Suprapubic skin (tissue), 4 donors: ENCODE data around the gene BAZ2B. TPM values are rescaled to one million over a fixed set of nuclear protein-coding genes. Genes with fewer than 3 reads are reported as not detected.
"Not testable (repeated sequence)": the region's sequence is repeated elsewhere in the genome, so short reads cannot be mapped to it uniquely, and the experiment has no call there.

Experiments
- DNase-seq, 2 donors: peaks; one replicate each; pipeline ENCODE4 v3.0.0-alpha.2; 2019; ENCODE audit warnings: low spot score in 2 of 2
- H3K27ac ChIP-seq: fragments of 200-600 bp; sonication (generic); one replicate; pipeline ENCODE4 v1.5.1; 2019
- H3K27me3 ChIP-seq: fragments of 200-600 bp; sonication (generic); one replicate; pipeline ENCODE4 v1.5.1; 2019
- H3K36me3 ChIP-seq: fragments of 200-600 bp; sonication (generic); one replicate; pipeline ENCODE4 v1.5.1; 2019
- H3K4me1 ChIP-seq: fragments of 200-600 bp; sonication (generic); one replicate; pipeline ENCODE4 v1.5.1; 2019
- H3K4me3 ChIP-seq: fragments of 200-600 bp; sonication (generic); one replicate; pipeline ENCODE4 v1.5.1; 2019; ENCODE audit warnings: mild to moderate bottlenecking
- H3K9me3 ChIP-seq: fragments of 200-600 bp; sonication (generic); one replicate; pipeline ENCODE4 v1.5.1; 2019
- CTCF ChIP-seq, 2 donors: fragments of 200-600 bp in 1 of 2; fragments of 450-650 bp in 1 of 2; sonication (generic) in 1 of 2; IDR thresholded peaks; one replicate each; pipeline ENCODE4 v1.5.1; 2016 to 2019; ENCODE audit warnings: antibody characterized with exemption in 2 of 2, mild to moderate bottlenecking in 1 of 2, moderate library complexity in 1 of 2
- EP300 ChIP-seq: sonication (generic); formaldehyde crosslinking; IDR thresholded peaks from one replicate; pipeline ENCODE4 v1.6.1; 2017; ENCODE audit warnings: antibody characterized with exemption
- POLR2A ChIP-seq, 2 donors: fragments of 450-650 bp; IDR thresholded peaks; one replicate each; pipeline ENCODE4 v1.6.1; 2017; ENCODE audit warnings: antibody characterized with exemption in 2 of 2, mild to moderate bottlenecking in 2 of 2, moderate library complexity in 2 of 2
- POLR2AphosphoS5 ChIP-seq, 3 donors: sonication (generic); formaldehyde crosslinking; IDR thresholded peaks; one replicate each; pipeline ENCODE4 v1.6.1; 2017; ENCODE audit warnings: antibody characterized with exemption in 3 of 3
- WGBS: methylation state at CpG from one replicate; pipeline ENCODE4 v1.1.5; 2018; 5-methylcytosine and 5-hydroxymethylcytosine counted together
- total RNA-seq, 4 donors: library from RNA; depleted of rRNA; stranded (reverse); fragments of >200 nt; gene quantifications; one replicate each; pipeline ENCODE4 v1.1.0, GENCODE V29; 2016

Gene BAZ2B
- total RNA-seq, 4 donors from 2014 or later = 61.7 to 185 (median 80.8) TPM

- Histone ChIP-seq H3K9me3 (peaks cover 10% of the 10 kb centered on the region), H3K27me3 (no peaks in the 10 kb centered on the region), H3K36me3 (peaks cover 14% of the 10 kb centered on the region), H3K4me3 (no peak overlapping the region), H3K4me1 (no peaks in the 10 kb centered on the region), H3K27ac (no peak overlapping the region)
- 95% methylated on average over 3 of the region's 3 CpGs for WGBS
- DNase-seq = no peak
- TF ChIP-seq POLR2A (IDR thresholded peaks at IDR 0.05) (no peak), CTCF (IDR thresholded peaks at IDR 0.05) (no peak), POLR2AphosphoS5 (IDR thresholded peaks at IDR 0.05) (no peak), EP300 (no peak)
These were observed 77.5 kb downstream of the BAZ2B start for GRCh38 chr2:159538801-159539200.

GRCh38 chr2:159535261-159535660, 81.1 kb downstream of the BAZ2B start:
- not testable (repeated sequence) for DNase-seq, H3K4me1 ChIP-seq, H3K9me3 ChIP-seq, H3K27ac ChIP-seq, H3K36me3 ChIP-seq, H3K27me3 ChIP-seq, H3K4me3 ChIP-seq
- 96% methylated on average over 4 of the region's 4 CpGs for WGBS

- Histone ChIP-seq H3K36me3 (no peaks in the 10 kb centered on the region), H3K27me3 (no peaks in the 10 kb centered on the region), H3K27ac (no peak overlapping the region), H3K4me1 (no peaks in the 10 kb centered on the region), H3K9me3 (no peaks in the 10 kb centered on the region), H3K4me3 (no peak overlapping the region)
- WGBS = 94% methylated on average over 1 of the region's 1 CpG
- TF ChIP-seq POLR2A (IDR thresholded peaks at IDR 0.05) (no peak), CTCF (IDR thresholded peaks at IDR 0.05) (no peak), POLR2AphosphoS5 (IDR thresholded peaks at IDR 0.05) (no peak), EP300 (no peak)
- no peak for DNase-seq
These were observed 84.9 kb downstream of the BAZ2B start for GRCh38 chr2:159531475-159531874.

- TF ChIP-seq POLR2A (IDR thresholded peaks at IDR 0.05) (no peak), EP300 (no peak), CTCF (IDR thresholded peaks at IDR 0.05) (no peak), POLR2AphosphoS5 (IDR thresholded peaks at IDR 0.05) (no peak)
- Histone ChIP-seq H3K36me3 (no peaks in the 10 kb centered on the region), H3K27ac (no peak overlapping the region), H3K27me3 (no peaks in the 10 kb centered on the region), H3K9me3 (no peaks in the 10 kb centered on the region), H3K4me3 (no peak overlapping the region), H3K4me1 (no peaks in the 10 kb centered on the region)
- no peak for DNase-seq
- 98% methylated on average over 1 of the region's 1 CpG for WGBS
These were observed 89.9 kb downstream of the BAZ2B start for GRCh38 chr2:159526433-159526832.

GRCh38 chr2:159525012-159525411, 91.3 kb downstream of the BAZ2B start:
- H3K4me3 ChIP-seq = no peak overlapping the region
- H3K27ac ChIP-seq = no peak overlapping the region
- 96% methylated on average over 3 of the region's 3 CpGs for whole genome bisulfite sequencing
- no peaks in the 10 kb centered on the region for H3K36me3 ChIP-seq
- no peak for DNase-seq
- no peaks in the 10 kb centered on the region for H3K27me3 ChIP-seq
- H3K4me1 ChIP-seq = no peaks in the 10 kb centered on the region
- TF ChIP-seq CTCF (IDR thresholded peaks at IDR 0.05) (no peak), POLR2A (IDR thresholded peaks at IDR 0.05) (no peak), EP300 (no peak), POLR2AphosphoS5 (IDR thresholded peaks at IDR 0.05) (no peak)
- H3K9me3 ChIP-seq = no peaks in the 10 kb centered on the region

GRCh38 chr2:159521272-159521671, 95.1 kb downstream of the BAZ2B start:
- TF ChIP-seq POLR2A (IDR thresholded peaks at IDR 0.05) (no peak), POLR2AphosphoS5 (IDR thresholded peaks at IDR 0.05) (no peak), CTCF (IDR thresholded peaks at IDR 0.05) (no peak), EP300 (no peak)
- 89% methylated on average over 2 of the region's 2 CpGs for WGBS
- H3K4me1 ChIP-seq = peaks cover 10% of the 10 kb centered on the region
- DNase-seq = no peak
- no peaks in the 10 kb centered on the region for H3K27me3 ChIP-seq
- no peak overlapping the region for H3K4me3 ChIP-seq
- no peaks in the 10 kb centered on the region for H3K36me3 ChIP-seq
- H3K9me3 ChIP-seq = no peaks in the 10 kb centered on the region
- H3K27ac ChIP-seq = no peak overlapping the region
